ENCODE measurements around the gene HAPLN3.

Gene HAPLN3

GRCh38 chr15:88877906-88878305, 17.4 kb downstream of the HAPLN3 start:
- Histone ChIP-seq H3K9me3 (ENCODE audit: control insufficient read depth, insufficient read depth, low read depth, low read length) (no peaks in the 10 kb centered on the region), H3K4me3 (ENCODE audit: low read depth, low read length) (no peak overlapping the region), H3K27ac (ENCODE audit: extremely low read depth, low read depth, low read length) (no peak overlapping the region), H3K36me3 (ENCODE audit: control insufficient read depth in 2 of 2, insufficient read depth in 1 of 2, low read length in 2 of 2) (peaks cover 0 to 15% of the 10 kb centered on the region in 2 experiments; a peak in 1 of 3 replicates), H3K4me1 (ENCODE audit: control insufficient read depth, insufficient read depth, low read length) (no peaks in the 10 kb centered on the region)
- ChIA-PET CTCF (interaction anchor here (0.7 to 4.9 kb wide), 29 partner anchors 8 to 329 kb away, joined by 3 to 38 read pairs (median 6); no protein-coding TSS in a partner anchor), POLR2A (interaction anchor here (0.6 to 0.9 kb wide), 2 partner anchors 34 to 131 kb away, joined by 3 read pairs; no protein-coding TSS in a partner anchor)
- TF ChIP-seq ZNF600 (tag by site-specific recombination; IDR thresholded peaks at IDR 0.05) (no peak), ZNF157 (tag by site-specific recombination; IDR thresholded peaks at IDR 0.05) (no peak), MEIS1 (CRISPR knock-in tag; IDR thresholded peaks at IDR 0.05; ENCODE audit: borderline replicate concordance) (no peak), ZNF112 (tag by site-specific recombination; IDR thresholded peaks at IDR 0.05) (no peak), ZNF548 (tag by site-specific recombination; IDR thresholded peaks at IDR 0.05) (no peak), KLF1 (tag by site-specific recombination; IDR thresholded peaks at IDR 0.05) (no peak), ZBTB11 (tag by site-specific recombination; conservative IDR thresholded peaks at IDR 0.05; ENCODE audit: low read depth) (no peak), ZNF174 (tag by site-specific recombination; IDR thresholded peaks at IDR 0.05) (no peak), KLF7 (tag by site-specific recombination; IDR thresholded peaks at IDR 0.05; ENCODE audit: borderline replicate concordance) (no peak), ZNF664 (tag by site-specific recombination; IDR thresholded peaks at IDR 0.05) (no peak)

- POLR2A ChIA-PET = no interaction called here
- Histone ChIP-seq H3K27ac (ENCODE audit: extremely low read depth, low read depth, low read length) (no peak overlapping the region), H3K4me1 (ENCODE audit: control insufficient read depth, insufficient read depth, low read length) (no peaks in the 10 kb centered on the region), H3K9me3 (ENCODE audit: control insufficient read depth, insufficient read depth, low read depth, low read length) (no peaks in the 10 kb centered on the region), H3K4me3 (ENCODE audit: low read depth, low read length) (no peak overlapping the region), H3K36me3 (ENCODE audit: control insufficient read depth in 2 of 2, insufficient read depth in 1 of 2, low read length in 2 of 2) (peaks cover 0 to 15% of the 10 kb centered on the region in 2 experiments; a peak in 1 of 3 replicates)
- CTCF ChIA-PET = interaction anchor here (1.1 to 4.9 kb wide), 8 partner anchors 10 to 298 kb away, joined by 3 to 38 read pairs (median 10); no protein-coding TSS in a partner anchor
- TF ChIP-seq EGR2 (tag by site-specific recombination; IDR thresholded peaks at IDR 0.05; ENCODE audit: low read depth) (no peak), ZNF133 (tag by site-specific recombination; IDR thresholded peaks at IDR 0.05) (no peak), ZNF311 (tag by site-specific recombination; IDR thresholded peaks at IDR 0.05; ENCODE audit: borderline replicate concordance) (no peak), ZBTB44 (tag by site-specific recombination; IDR thresholded peaks at IDR 0.05) (no peak), ZNF76 (tag by site-specific recombination; IDR thresholded peaks at IDR 0.05; ENCODE audit: borderline replicate concordance, low read depth) (no peak), ZXDB (tag by site-specific recombination; IDR thresholded peaks at IDR 0.05) (no peak), ZNF776 (tag by site-specific recombination; IDR thresholded peaks at IDR 0.05; ENCODE audit: borderline replicate concordance) (no peak), PRDM6 (tag by site-specific recombination; IDR thresholded peaks at IDR 0.05) (no peak), KLF8 (tag by site-specific recombination; IDR thresholded peaks at IDR 0.05) (no peak), KLF9 (tag by site-specific recombination; IDR thresholded peaks at IDR 0.05; ENCODE audit: low read depth) (no peak), ZNF555 (tag by site-specific recombination; conservative IDR thresholded peaks at IDR 0.05) (no peak), ZNF510 (tag by site-specific recombination; IDR thresholded peaks at IDR 0.05; ENCODE audit: insufficient replicate concordance) (no peak), KLF17 (tag by site-specific recombination; IDR thresholded peaks at IDR 0.05) (no peak), ZNF670 (tag by site-specific recombination; IDR thresholded peaks at IDR 0.05; ENCODE audit: low read depth) (no peak), ZNF146 (tag by site-specific recombination; IDR thresholded peaks at IDR 0.05) (no peak), ZBTB49 (tag by site-specific recombination; IDR thresholded peaks at IDR 0.05; ENCODE audit: low read depth) (no peak)
These were observed 17.9 kb downstream of the HAPLN3 start for GRCh38 chr15:88877415-88877814.
